ENCODE data around the gene SLC51A.

DNA sequence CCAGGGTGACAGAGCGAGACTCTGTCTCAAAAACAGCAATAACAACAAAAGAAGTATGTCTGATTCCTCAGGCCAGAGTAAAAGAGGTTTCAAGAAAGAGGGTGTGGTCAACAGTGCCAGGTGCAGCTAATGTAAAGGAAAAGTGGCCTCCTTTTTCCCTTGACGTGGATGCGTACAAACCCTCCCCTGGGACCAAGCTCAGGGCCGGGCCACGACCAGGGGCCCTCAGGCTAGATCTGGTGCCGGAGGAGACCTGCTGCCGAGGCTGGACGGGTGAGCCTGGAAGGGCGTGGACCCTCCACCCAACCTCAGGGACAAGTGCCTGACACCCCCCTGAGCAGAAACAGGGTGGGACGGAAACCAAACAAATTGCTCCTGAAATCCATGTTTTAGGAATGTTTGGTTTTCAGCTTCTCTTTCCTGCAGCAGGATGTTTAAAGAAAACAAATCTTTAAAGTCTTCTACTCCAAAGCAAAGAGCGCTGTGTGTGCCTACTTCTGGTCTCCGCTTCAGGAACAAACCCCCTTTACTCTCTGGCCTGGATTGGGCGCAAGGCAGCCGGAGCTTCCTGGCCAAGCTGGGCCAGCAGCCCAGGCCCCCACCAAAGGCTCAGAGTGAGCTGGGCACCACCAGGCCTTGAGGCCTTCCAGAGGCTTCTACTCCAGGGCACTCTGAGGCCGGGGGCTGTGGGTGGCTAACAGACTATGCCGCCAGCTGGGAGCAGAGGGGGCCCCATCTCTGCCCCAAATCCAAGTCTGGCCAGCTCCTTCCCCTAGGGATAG, 26.6 kb upstream of the SLC51A start:
- TF ChIP-seq, protein P1, sequence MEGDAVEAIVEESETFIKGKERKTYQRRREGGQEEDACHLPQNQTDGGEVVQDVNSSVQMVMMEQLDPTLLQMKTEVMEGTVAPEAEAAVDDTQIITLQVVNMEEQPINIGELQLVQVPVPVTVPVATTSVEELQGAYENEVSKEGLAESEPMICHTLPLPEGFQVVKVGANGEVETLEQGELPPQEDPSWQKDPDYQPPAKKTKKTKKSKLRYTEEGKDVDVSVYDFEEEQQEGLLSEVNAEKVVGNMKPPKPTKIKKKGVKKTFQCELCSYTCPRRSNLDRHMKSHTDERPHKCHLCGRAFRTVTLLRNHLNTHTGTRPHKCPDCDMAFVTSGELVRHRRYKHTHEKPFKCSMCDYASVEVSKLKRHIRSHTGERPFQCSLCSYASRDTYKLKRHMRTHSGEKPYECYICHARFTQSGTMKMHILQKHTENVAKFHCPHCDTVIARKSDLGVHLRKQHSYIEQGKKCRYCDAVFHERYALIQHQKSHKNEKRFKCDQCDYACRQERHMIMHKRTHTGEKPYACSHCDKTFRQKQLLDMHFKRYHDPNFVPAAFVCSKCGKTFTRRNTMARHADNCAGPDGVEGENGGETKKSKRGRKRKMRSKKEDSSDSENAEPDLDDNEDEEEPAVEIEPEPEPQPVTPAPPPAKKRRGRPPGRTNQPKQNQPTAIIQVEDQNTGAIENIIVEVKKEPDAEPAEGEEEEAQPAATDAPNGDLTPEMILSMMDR (conservative IDR thresholded peaks at IDR 0.05 in 1 of 2, IDR thresholded peaks at IDR 0.05 in 1 of 2; ENCODE audit: low read depth in 1 of 2, low read length in 2 of 2), result no peak
- TF ChIP-seq EZH2 (IDR thresholded peaks at IDR 0.05; ENCODE audit: low read length, missing control alignments), result no peak
